Stimulated activated CD4-positive, alpha-beta T cell treated with anti-CD3 and anti-CD28 coated beads, TNF-alpha, amount 100 ng/mL, for 48 hours (primary cell): Measurements from ENCODE around the gene HAL.
A peak's percentile ranks its signal among the peaks of the same experiment; 100 is the strongest.
"Not testable (repeated sequence)": the region's sequence is repeated elsewhere in the genome, so short reads cannot be mapped to it uniquely, and the experiment has no call there.

Source experiments
- DNase-seq, 3 donors: peaks; one replicate each; pipeline ENCODE4 v3.0.0-alpha.2; 2020; ENCODE audit warnings: low read depth in 3 of 3

Gene HAL

GRCh38 chr12:95976416-95976832 lies 19.7 kb downstream of the HAL start:
- no peak for DNase-seq

GRCh38 chr12:95975491-95975890 lies 20.7 kb downstream of the HAL start:
- no peak for DNase-seq

GRCh38 chr12:95974358-95974757 lies 21.8 kb downstream of the HAL start:
- DNase-seq: no peak

- DNase-seq: no peak
Observed at GRCh38 chr12:95972832-95973456, 23.2 kb downstream of the HAL start.

GRCh38 chr12:95970905-95971304 lies 25.2 kb downstream of the HAL start:
- DNase-seq: no peak

GRCh38 chr12:95969116-95969515 lies 27.0 kb downstream of the HAL start:
- DNase-seq: not testable (repeated sequence)

- DNase-seq: no peak
Observed at GRCh38 chr12:95967301-95967700, 28.8 kb downstream of the HAL start.

GRCh38 chr12:95966287-95966870 lies 29.8 kb downstream of the HAL start:
- no peak for DNase-seq

GRCh38 chr12:95963096-95963495 lies 33.0 kb downstream of the HAL start:
- no peak for DNase-seq

GRCh38 chr12:95962222-95962621 lies 33.9 kb downstream of the HAL start:
- no peak for DNase-seq

GRCh38 chr12:95960241-95960640 lies 35.9 kb downstream of the HAL start:
- DNase-seq: no peak

GRCh38 chr12:95959107-95959506 lies 37.0 kb downstream of the HAL start:
- no peak for DNase-seq

GRCh38 chr12:95956557-95957145 lies 39.5 kb downstream of the HAL start:
- no peak for DNase-seq

- no peak for DNase-seq
Observed at GRCh38 chr12:95955549-95956159, 40.5 kb downstream of the HAL start.

- no peak for DNase-seq
Observed at GRCh38 chr12:95953000-95953399, 43.1 kb downstream of the HAL start.

GRCh38 chr12:95951515-95951914 lies 44.6 kb downstream of the HAL start:
- no peak for DNase-seq

- DNase-seq: no peak
Observed at GRCh38 chr12:95949477-95950206, 46.5 kb downstream of the HAL start.

GRCh38 chr12:95944108-95944704 lies 51.9 kb downstream of the HAL start:
- no peak for DNase-seq

GRCh38 chr12:95943330-95943842 lies 52.8 kb downstream of the HAL start, which contains the start of gene AMDHD1:
Gene AMDHD1 (plus strand): TSS chr12:95943331. CDS start chr12:95943399, 68 bp downstream.
- peak; percentile 26 to 51 (median 35) for DNase-seq

- DNase-seq: peak; percentile 63 to 80 (median 80)
Observed at GRCh38 chr12:95942524-95943329, 53.4 kb downstream of the HAL start, which contains the start of gene CCDC38. Gene CCDC38 (minus strand): TSS chr12:95942614. CDS start chr12:95936509, 6,105 bp downstream.
